PC-3 (cell line): Measurements from ENCODE around the gene ZNF143.

Experiments
- CTCF ChIP-seq: fragments of 300-600 bp; sonication (generic); conservative IDR thresholded peaks from 2 replicates; pipeline ENCODE4 v1.5.1; 2017; ENCODE audit warnings: antibody characterized with exemption, low read depth, mild to moderate bottlenecking, low read length
- EZH2 ChIP-seq: fragments of 300-600 bp; sonication (generic); IDR thresholded peaks from one replicate; pipeline ENCODE4 v1.6.1; 2017; ENCODE audit warnings: antibody characterized with exemption, mild to moderate bottlenecking, low read length; ENCODE audit not compliant: unreplicated experiment
- EZH2phosphoT487 ChIP-seq: fragments of 300-600 bp; sonication (generic); IDR thresholded peaks from 2 replicates; pipeline ENCODE4 v1.6.1; 2018; ENCODE audit warnings: mild to moderate bottlenecking, antibody characterized with exemption, low read length, borderline replicate concordance

GRCh38 chr11:9459667-9460321 lies 1.0 kb upstream of the ZNF143 start:
- TF ChIP-seq CTCF (no peak), EZH2phosphoT487 (no peak), EZH2 (no peak)
